ENCODE results near the gene UTP14C. TPM values are rescaled to one million over a fixed set of nuclear protein-coding genes. Genes with fewer than 3 reads are reported as not detected.
A peak's percentile ranks its signal among the peaks of the same experiment; 100 is the strongest.
"Not testable (repeated sequence)": the region's sequence is repeated elsewhere in the genome, so short reads cannot be mapped to it uniquely, and the experiment has no call there.

Gene UTP14C
- total and polyA plus RNA-seq, 2 donors (not counting 1 experiment from before 2014, with no cell fraction given) = 14.5 to 20.5 TPM

DNA sequence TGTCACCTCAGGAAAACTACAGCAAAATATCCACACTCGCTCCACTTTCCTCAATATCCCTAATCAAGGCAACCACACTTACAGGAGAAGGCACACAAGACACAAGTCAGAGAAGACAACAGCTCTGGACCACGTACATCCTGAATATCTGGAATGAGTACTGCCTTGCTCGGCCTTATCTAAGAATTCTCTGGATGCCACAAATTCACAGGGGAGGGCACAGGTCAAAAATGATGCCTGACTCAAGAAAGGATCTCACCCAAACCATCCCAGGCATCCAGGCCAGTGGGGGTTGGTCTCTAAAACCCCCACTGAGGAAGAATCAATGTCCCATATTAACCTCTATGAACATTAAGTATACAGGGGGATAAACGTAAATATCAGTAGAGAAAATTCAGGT, 43.1 kb upstream of the UTP14C start:
- no peaks in the 10 kb centered on the region for H3K9me3 ChIP-seq (ENCODE audit: control insufficient read depth, insufficient read depth, low read depth, low read length)
- H2AFZ ChIP-seq (ENCODE audit: low read length) = no peak overlapping the region
- H3K27ac ChIP-seq (ENCODE audit: insufficient read depth, low read length) = no peak overlapping the region
- DNase-seq (ENCODE audit: low read depth in 2 of 2) = peak in 1 of 2 donors; percentile 36
- no peak overlapping the region for H3K4me2 ChIP-seq (ENCODE audit: extremely low read depth, insufficient read depth, low read length)
- H3K27me3 ChIP-seq (ENCODE audit: control insufficient read depth, insufficient read depth, low read length) = no peaks in the 10 kb centered on the region
- no peak overlapping the region for H3K4me3 ChIP-seq (replicated peaks in 1 of 4; ENCODE audit: control extremely low read depth in 1 of 4, insufficient read depth in 1 of 4, low read depth in 3 of 4, low read length in 4 of 4)
- H3K36me3 ChIP-seq (ENCODE audit: control insufficient read depth, insufficient read depth, low read length) = no peaks in the 10 kb centered on the region
- TF ChIP-seq EZH2 (IDR thresholded peaks at IDR 0.05; ENCODE audit: low read length, missing control alignments) = no peak
- TF ChIP-seq, protein P1, sequence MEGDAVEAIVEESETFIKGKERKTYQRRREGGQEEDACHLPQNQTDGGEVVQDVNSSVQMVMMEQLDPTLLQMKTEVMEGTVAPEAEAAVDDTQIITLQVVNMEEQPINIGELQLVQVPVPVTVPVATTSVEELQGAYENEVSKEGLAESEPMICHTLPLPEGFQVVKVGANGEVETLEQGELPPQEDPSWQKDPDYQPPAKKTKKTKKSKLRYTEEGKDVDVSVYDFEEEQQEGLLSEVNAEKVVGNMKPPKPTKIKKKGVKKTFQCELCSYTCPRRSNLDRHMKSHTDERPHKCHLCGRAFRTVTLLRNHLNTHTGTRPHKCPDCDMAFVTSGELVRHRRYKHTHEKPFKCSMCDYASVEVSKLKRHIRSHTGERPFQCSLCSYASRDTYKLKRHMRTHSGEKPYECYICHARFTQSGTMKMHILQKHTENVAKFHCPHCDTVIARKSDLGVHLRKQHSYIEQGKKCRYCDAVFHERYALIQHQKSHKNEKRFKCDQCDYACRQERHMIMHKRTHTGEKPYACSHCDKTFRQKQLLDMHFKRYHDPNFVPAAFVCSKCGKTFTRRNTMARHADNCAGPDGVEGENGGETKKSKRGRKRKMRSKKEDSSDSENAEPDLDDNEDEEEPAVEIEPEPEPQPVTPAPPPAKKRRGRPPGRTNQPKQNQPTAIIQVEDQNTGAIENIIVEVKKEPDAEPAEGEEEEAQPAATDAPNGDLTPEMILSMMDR (conservative IDR thresholded peaks at IDR 0.05 in 1 of 2, IDR thresholded peaks at IDR 0.05 in 1 of 2; ENCODE audit: low read depth in 1 of 2, low read length in 2 of 2) = no peak
- H3K79me2 ChIP-seq (ENCODE audit: control insufficient read depth, insufficient read depth, low read length) = no peaks in the 10 kb centered on the region
- no peak overlapping the region for H3K9ac ChIP-seq (ENCODE audit: insufficient read depth, low read length)
- H4K20me1 ChIP-seq (ENCODE audit: control insufficient read depth, extremely low read depth, insufficient read depth, low read length) = no peaks in the 10 kb centered on the region
- no peaks in the 10 kb centered on the region for H3K4me1 ChIP-seq (ENCODE audit: control insufficient read depth, extremely low read depth, insufficient read depth, low read length)

DNA sequence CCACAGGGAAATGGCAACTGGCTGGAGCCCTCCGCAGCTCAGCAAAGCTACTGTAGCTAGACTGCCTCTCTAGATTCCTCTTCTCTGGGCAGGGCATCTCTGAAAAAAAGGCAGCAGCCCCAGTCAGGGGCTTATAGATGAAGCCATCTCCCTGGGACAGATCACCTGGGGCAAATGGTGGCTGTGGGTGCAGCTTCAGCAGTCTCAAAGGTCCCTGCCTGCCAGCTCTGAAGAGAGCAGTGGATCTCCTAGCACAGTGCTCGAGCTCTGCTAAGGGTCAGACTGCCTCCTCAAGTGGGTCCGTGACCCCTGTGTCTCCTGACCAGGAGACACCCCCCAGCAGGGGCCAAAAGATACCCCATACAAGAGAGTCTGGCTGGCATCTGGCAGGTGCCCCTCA, 41.2 kb upstream of the UTP14C start:
- H3K4me3 ChIP-seq (replicated peaks in 1 of 4; ENCODE audit: control extremely low read depth in 1 of 4, insufficient read depth in 1 of 4, low read depth in 3 of 4, low read length in 4 of 4); H3K36me3 ChIP-seq (ENCODE audit: control insufficient read depth, insufficient read depth, low read length); H3K79me2 ChIP-seq (ENCODE audit: control insufficient read depth, insufficient read depth, low read length); H4K20me1 ChIP-seq (ENCODE audit: control insufficient read depth, extremely low read depth, insufficient read depth, low read length); H3K4me1 ChIP-seq (ENCODE audit: control insufficient read depth, extremely low read depth, insufficient read depth, low read length); H2AFZ ChIP-seq (ENCODE audit: low read length); H3K9me3 ChIP-seq (ENCODE audit: control insufficient read depth, insufficient read depth, low read depth, low read length); H3K9ac ChIP-seq (ENCODE audit: insufficient read depth, low read length); H3K27me3 ChIP-seq (ENCODE audit: control insufficient read depth, insufficient read depth, low read length); H3K4me2 ChIP-seq (ENCODE audit: extremely low read depth, insufficient read depth, low read length); H3K27ac ChIP-seq (ENCODE audit: insufficient read depth, low read length); DNase-seq (ENCODE audit: low read depth in 2 of 2): not testable (repeated sequence)

DNA sequence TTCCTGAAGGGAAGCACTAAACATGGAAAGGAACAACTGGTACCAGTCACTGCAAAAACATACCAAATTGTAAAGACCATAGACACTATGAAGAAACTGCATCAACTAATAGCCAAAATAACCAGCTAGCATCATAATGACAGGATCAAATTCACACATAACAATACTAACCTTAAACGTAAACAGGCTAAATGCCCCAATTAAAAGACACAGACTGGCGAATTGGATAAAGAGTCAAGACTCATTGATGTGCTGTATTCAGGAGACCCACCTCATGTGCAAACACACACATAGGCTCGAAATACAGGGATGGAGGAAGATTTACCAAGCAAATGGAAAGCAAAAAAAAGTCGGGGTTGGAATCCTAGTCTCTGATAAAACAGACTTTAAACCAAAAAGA, 39.6 kb upstream of the UTP14C start:
- not testable (repeated sequence) for DNase-seq (ENCODE audit: low read depth in 2 of 2); H3K27ac ChIP-seq (ENCODE audit: insufficient read depth, low read length); H3K4me3 ChIP-seq (replicated peaks in 1 of 4; ENCODE audit: control extremely low read depth in 1 of 4, insufficient read depth in 1 of 4, low read depth in 3 of 4, low read length in 4 of 4); H3K79me2 ChIP-seq (ENCODE audit: control insufficient read depth, insufficient read depth, low read length); H3K4me2 ChIP-seq (ENCODE audit: extremely low read depth, insufficient read depth, low read length); H3K9ac ChIP-seq (ENCODE audit: insufficient read depth, low read length); H3K4me1 ChIP-seq (ENCODE audit: control insufficient read depth, extremely low read depth, insufficient read depth, low read length); H3K9me3 ChIP-seq (ENCODE audit: control insufficient read depth, insufficient read depth, low read depth, low read length); H3K36me3 ChIP-seq (ENCODE audit: control insufficient read depth, insufficient read depth, low read length); H2AFZ ChIP-seq (ENCODE audit: low read length); H4K20me1 ChIP-seq (ENCODE audit: control insufficient read depth, extremely low read depth, insufficient read depth, low read length); H3K27me3 ChIP-seq (ENCODE audit: control insufficient read depth, insufficient read depth, low read length)

DNA sequence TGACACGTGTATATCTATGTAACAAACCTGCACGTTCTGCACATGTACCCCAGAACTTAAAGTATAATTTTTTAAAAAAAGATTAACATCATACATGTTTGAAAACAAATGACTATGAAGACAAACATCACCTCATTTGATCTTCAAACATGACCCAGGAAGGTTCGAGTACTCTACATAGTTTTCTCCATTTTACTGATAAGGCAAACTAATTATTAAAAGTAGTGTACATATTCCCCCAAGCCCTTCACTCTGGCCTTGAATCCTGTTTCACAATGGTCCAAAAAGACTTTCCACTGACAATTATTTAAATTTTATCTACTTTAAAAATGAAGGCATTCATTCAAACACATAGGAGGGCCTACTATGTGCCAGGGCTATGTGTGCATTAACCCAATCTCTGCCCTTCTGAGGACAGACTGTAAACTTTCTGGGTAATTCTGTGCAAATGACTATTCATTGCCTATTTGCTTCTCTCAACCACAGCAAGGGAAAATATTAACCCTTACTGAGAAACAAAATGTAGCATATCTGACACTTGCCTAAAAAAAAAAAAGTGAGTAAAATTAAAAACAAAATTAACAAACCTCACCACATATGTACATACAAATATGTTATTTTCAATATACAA, 35.4 kb upstream of the UTP14C start:
- H3K79me2 ChIP-seq (ENCODE audit: control insufficient read depth, insufficient read depth, low read length) = no peaks in the 10 kb centered on the region
- H3K27ac ChIP-seq (ENCODE audit: insufficient read depth, low read length) = no peak overlapping the region
- H4K20me1 ChIP-seq (ENCODE audit: control insufficient read depth, extremely low read depth, insufficient read depth, low read length) = no peaks in the 10 kb centered on the region
- no peak for TF ChIP-seq EZH2 (IDR thresholded peaks at IDR 0.05; ENCODE audit: low read length, missing control alignments)
- TF ChIP-seq, protein P1 (conservative IDR thresholded peaks at IDR 0.05 in 1 of 2, IDR thresholded peaks at IDR 0.05 in 1 of 2; ENCODE audit: low read depth in 1 of 2, low read length in 2 of 2) = no peak
- H3K27me3 ChIP-seq (ENCODE audit: control insufficient read depth, insufficient read depth, low read length) = no peaks in the 10 kb centered on the region
- H3K4me1 ChIP-seq (ENCODE audit: control insufficient read depth, extremely low read depth, insufficient read depth, low read length) = no peaks in the 10 kb centered on the region
- H3K4me3 ChIP-seq (replicated peaks in 1 of 4; ENCODE audit: control extremely low read depth in 1 of 4, insufficient read depth in 1 of 4, low read depth in 3 of 4, low read length in 4 of 4) = no peak overlapping the region
- no peak overlapping the region for H2AFZ ChIP-seq (ENCODE audit: low read length)
- H3K9ac ChIP-seq (ENCODE audit: insufficient read depth, low read length) = no peak overlapping the region
- no peak for DNase-seq (ENCODE audit: low read depth in 2 of 2)
- H3K4me2 ChIP-seq (ENCODE audit: extremely low read depth, insufficient read depth, low read length) = no peak overlapping the region
- H3K9me3 ChIP-seq (ENCODE audit: control insufficient read depth, insufficient read depth, low read depth, low read length) = no peaks in the 10 kb centered on the region
- H3K36me3 ChIP-seq (ENCODE audit: control insufficient read depth, insufficient read depth, low read length) = no peaks in the 10 kb centered on the region

All from fibroblast of lung (primary cell).